Stimulated activated CD8-positive, alpha-beta memory T cell treated with anti-CD3 and anti-CD28 coated beads, Interleukin-7, amount 100 ng/mL, for 24 hours (primary cell): Measurements from ENCODE around the gene PCLO.
"Not testable (repeated sequence)": the region's sequence is repeated elsewhere in the genome, so short reads cannot be mapped to it uniquely, and the experiment has no call there.

Experiments
- DNase-seq: peaks from one replicate; pipeline ENCODE4 v3.0.0-alpha.2; 2020; ENCODE audit warnings: low read depth

PCLO gene

GRCh38 chr7:83141927-83142326, 20.8 kb downstream of the PCLO start:
- no peak for DNase-seq

DNA sequence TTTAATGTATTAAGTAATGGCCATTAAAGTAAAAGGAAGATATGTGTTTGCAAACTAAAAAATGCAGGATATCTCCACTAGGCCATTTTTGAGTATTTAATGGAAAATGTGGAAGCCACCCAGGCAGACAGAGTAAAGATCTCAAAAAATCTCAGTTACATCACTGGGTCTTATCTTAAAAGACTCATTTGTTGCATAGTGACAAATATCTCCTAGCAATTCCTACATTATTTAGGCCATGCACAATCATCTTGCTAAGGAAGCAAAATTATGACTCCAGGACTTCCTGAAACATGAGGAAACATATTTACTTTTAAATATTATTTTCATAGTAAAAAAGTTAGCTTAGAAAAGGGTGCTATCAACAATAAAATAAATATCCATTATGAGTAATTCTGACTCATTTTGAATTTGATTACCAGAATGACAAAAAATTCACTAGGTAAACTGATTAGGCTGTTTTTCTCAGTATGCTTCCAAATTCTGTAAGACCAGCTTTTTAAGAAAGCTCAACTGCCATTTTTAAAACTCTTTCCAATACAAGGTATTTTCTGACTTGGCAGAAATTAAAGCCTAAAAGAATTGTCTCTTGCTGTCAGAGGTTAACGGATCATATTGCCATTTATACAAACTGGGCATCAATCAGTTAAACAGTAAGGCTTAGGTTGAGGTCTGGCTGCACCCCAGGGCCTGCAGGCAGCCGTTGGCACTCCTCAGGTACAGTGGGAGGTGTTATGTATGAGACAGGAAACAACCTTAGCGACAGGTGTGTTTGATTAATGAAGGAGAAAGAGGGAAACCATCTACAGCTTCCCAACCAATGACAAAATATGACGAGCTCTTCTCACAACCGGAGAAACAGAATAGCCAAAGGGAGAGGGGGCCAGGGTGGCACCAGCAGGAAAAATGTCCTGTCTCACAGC, 31.8 kb downstream of the PCLO start:
- DNase-seq, result no peak

- DNase-seq, result no peak
Observed at GRCh38 chr7:83130191-83130590, 32.5 kb downstream of the PCLO start.

- no peak for DNase-seq
Observed at GRCh38 chr7:83119494-83119893, 43.2 kb downstream of the PCLO start.

DNA sequence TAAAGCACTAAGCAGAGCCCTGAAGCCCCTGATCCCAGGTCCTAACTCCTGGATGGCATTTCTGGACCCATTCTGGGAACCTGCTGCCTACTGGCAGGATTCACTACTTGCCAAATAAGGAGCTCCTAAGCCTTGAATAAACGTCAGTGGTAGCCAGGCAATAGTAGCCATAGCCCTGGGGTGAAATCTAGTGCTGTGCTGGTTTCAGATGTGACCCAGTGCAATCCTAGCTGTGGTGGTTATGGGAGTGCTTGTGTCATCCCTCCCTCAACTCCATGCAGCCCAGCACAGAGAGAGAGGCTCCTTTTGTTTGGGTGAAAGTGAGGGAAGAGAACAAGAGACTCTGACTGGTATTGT, 43.7 kb downstream of the PCLO start:
- DNase-seq, result no peak

- no peak for DNase-seq
Observed at GRCh38 chr7:83118347-83119025, 44.2 kb downstream of the PCLO start.

DNA sequence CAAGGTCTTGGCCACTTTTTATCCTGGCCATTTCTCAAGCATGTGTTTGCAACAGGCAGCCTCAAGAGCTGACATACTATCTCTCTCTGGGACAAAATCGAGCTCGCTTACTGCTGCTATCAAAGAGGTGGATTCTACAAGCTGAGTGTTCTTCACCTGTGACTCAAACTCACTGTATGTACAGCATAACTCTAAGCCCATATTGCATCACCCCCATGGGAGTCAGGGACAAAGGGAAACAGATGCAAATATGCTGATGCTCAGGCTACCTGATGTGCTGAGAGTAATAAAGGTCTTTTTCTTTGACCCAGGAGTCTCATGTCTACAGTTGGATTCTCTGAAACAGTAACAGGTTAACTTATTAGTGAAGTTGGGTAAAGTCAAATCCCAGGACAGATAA, 45.2 kb downstream of the PCLO start:
- DNase-seq, result no peak

DNA sequence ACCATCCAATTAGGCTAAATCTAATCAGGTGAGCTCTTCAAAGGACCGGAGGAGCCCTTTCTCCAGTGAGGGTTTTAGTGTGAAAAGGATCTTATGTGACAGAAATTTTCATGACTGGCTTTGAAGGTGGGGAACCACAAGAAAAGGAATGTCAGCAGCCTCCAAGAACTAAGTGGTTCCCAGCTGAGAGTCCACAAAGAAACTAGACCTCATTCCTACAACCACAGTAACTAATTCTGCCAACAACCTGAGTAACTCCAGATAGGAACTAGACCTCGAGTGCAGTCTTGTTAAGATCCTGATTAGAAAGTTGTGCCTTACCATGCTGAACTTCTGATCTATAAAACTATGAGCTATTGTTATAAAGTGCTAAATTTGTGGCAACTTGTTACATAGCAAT, 51.3 kb downstream of the PCLO start:
- no peak for DNase-seq

- DNase-seq, result no peak
Observed at GRCh38 chr7:83109352-83109751, 53.3 kb downstream of the PCLO start.

DNA sequence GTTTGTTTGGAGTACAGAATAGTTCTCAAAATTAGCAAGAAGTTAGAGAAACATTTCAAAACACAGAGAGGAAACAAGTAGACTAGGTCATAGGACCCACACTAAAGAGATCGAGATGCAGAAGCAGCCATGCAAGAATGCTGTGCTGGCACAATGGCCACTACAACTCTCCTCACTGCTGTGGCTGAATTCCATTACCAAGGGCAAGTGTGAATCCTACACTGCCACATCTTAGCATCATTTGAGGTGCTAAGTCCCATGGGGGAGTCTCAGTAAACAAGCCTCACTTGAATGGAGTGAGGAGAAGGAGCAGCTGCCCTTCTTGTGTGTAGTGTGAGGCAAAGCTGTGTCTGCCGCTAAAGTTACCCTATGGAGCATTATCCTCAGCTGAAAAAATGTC, 56.7 kb downstream of the PCLO start:
- no peak for DNase-seq

- DNase-seq, result no peak
Observed at GRCh38 chr7:83105063-83105462, 57.6 kb downstream of the PCLO start.

DNA sequence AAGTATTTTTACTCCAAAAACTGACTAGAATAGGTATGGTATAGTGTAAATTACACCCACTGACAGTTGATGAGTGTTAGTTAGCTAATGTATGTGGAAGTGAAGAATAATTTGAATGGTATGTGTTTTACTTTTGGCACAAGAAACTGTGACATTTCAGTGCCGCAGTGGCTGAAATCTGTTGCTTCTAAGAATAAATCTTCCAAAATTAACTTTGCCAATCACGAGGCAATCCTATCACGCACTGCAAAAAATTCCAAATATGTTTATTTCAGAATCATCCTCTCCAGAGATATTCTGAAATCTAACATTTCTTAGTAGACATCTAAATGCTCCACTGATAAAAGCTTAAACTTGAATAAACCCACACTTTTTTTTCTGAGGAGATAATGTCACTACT, 61.2 kb downstream of the PCLO start:
- no peak for DNase-seq

DNA sequence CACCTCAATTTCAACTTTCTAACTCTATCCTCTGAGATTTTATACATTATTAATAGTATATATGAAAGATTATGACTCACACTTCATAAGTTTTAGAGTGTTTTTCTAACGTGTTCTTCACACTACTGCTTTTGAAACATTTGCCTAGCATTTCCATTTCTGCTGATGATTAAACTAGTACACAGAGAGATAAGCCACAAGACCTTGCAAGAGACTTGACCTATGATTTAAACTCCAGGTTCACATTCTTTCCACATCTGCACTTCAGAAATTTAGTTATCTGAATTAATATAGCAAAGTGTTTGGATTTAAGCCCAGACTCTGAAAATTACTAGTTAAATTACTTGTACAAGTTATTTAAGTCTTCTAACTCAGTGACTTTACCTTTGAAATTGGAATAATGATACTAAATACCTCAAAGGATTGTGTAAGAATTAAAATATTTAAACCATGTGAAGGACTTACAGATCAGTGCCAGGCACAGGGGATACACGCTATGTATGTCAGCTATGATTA, 66.6 kb downstream of the PCLO start:
- DNase-seq, result no peak

GRCh38 chr7:83085299-83085698, 77.4 kb downstream of the PCLO start:
- DNase-seq, result no peak

DNA sequence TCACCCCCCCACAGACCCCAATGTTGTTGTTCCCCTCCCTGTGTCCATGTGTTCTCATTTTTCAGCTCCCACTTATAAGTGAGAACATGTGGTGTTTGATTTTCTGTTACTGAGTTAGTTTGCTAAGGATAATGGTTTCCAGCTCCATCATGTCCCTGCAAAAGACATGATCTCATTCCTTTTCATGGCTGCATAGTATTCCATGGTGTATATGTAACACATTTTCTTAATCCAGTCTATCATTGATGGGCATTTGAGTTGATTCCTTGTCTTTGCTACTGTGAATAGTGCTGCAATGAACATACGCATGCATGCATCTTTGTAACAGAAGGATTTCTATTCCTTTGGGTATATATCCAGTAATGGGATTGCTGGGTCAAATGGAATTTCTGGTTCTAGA, 82.8 kb downstream of the PCLO start:
- DNase-seq, result not testable (repeated sequence)

- no peak for DNase-seq
Observed at GRCh38 chr7:83077328-83077727, 85.4 kb downstream of the PCLO start.

- no peak for DNase-seq
Observed at GRCh38 chr7:83072576-83073517, 89.8 kb downstream of the PCLO start.

- no peak for DNase-seq
Observed at GRCh38 chr7:83065714-83066113, 97.0 kb downstream of the PCLO start.

GRCh38 chr7:83060218-83060617, 102.5 kb downstream of the PCLO start:
- DNase-seq, result no peak

GRCh38 chr7:83058667-83059066, 104.0 kb downstream of the PCLO start:
- no peak for DNase-seq

DNA sequence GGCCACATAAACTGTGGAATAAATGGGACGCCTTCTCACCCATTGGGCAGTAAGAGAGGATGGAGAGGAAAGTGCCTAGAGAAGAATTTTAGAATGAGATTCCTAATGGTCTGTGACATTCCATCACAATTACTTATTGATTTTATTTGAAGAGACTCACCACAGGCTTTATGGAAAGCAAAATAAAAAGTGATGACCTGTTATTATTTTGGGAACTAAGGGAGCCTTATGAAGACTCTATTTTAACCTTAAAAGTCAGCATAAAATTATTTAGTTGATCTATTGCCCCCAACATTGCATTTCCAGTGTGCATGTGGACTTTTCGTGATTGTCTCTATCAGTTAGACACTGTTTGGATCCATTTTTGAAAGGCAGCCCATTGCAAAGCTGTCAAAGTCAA, 107.5 kb downstream of the PCLO start:
- DNase-seq, result no peak

GRCh38 chr7:83054472-83054871, 108.2 kb downstream of the PCLO start:
- no peak for DNase-seq
